CD4-positive, alpha-beta memory T cell (primary cell): ENCODE data around the gene TMEM26. TPM values are rescaled to one million over a fixed set of nuclear protein-coding genes. Genes with fewer than 3 reads are reported as not detected.

ENCODE experiments used
- CTCF ChIA-PET: fragments of 350-600 bp; sonication (Branson Sonifier 250); formaldehyde crosslinking; loops from one replicate; lab custom pipeline; 2021; ENCODE audit warnings: inconsistent platforms; ENCODE audit not compliant: partially characterized antibody; lab: Charles Lee
- POLR2A ChIA-PET: fragments of 350-600 bp; sonication (Branson Sonifier 250); formaldehyde crosslinking; loops from one replicate; lab custom pipeline; 2021; ENCODE audit not compliant: partially characterized antibody; lab: Charles Lee
- DNase-seq, 5 donors: peaks; one replicate each; pipeline versions ENCODE4 v3.0.0 to v3.0.0-alpha.2; 2020 to 2022; ENCODE audit warnings: mixed read lengths in 1 of 5
- H3K27ac ChIP-seq: one replicate; pipeline ENCODE4 v1.7.0; 2013; ENCODE audit warnings: low read depth, low read length
- H3K27me3 ChIP-seq: 2 replicates; pipeline ENCODE4 v1.7.0; 2013; ENCODE audit warnings: mild to moderate bottlenecking, low read length, moderate library complexity; ENCODE audit not compliant: insufficient read depth
- H3K36me3 ChIP-seq: 2 replicates; pipeline ENCODE4 v1.7.0; 2013; ENCODE audit warnings: mild to moderate bottlenecking, low read length, moderate library complexity; ENCODE audit not compliant: insufficient read depth
- H3K4me1 ChIP-seq: 2 replicates; pipeline ENCODE4 v1.7.0; 2013; ENCODE audit warnings: mild to moderate bottlenecking, low read length, moderate library complexity; ENCODE audit not compliant: insufficient read depth
- H3K4me3 ChIP-seq, 2 donors: one replicate each; pipeline ENCODE4 v1.7.0; 2013; ENCODE audit warnings: low read length in 2 of 2, mild to moderate bottlenecking in 1 of 2
- H3K9me3 ChIP-seq, 2 donors: one replicate each; pipeline ENCODE4 v1.7.0; 2013; ENCODE audit warnings: low read length in 2 of 2, control low read depth in 1 of 2; ENCODE audit not compliant: control insufficient read depth in 1 of 2
- H3K27ac Mint-ChIP-seq, 7 donors: one replicate each; pipeline ENCODE4 v1.8.0; 2020 to 2021; ENCODE audit warnings: mixed read lengths in 7 of 7, mild to moderate bottlenecking in 6 of 7, inconsistent platforms in 3 of 7, moderate library complexity in 3 of 7
- H3K27me3 Mint-ChIP-seq, 2 donors: one replicate each; pipeline ENCODE4 v1.8.0; 2020 to 2021; ENCODE audit warnings: mixed read lengths in 2 of 2
- H3K36me3 Mint-ChIP-seq, 2 donors: one replicate each; pipeline ENCODE4 v1.8.0; 2020 to 2021; ENCODE audit warnings: mixed read lengths in 2 of 2, inconsistent platforms in 1 of 2, mild to moderate bottlenecking in 1 of 2
- H3K4me1 Mint-ChIP-seq, 4 donors: one replicate each; pipeline ENCODE4 v1.8.0; 2020 to 2021; ENCODE audit warnings: mixed read lengths in 4 of 4, mild to moderate bottlenecking in 1 of 4
- H3K4me3 Mint-ChIP-seq, 8 donors: one replicate each; pipeline ENCODE4 v1.8.0; 2020 to 2021; ENCODE audit warnings: mixed read lengths in 8 of 8, mild to moderate bottlenecking in 7 of 8, moderate library complexity in 6 of 8, inconsistent platforms in 3 of 8
- H3K9me3 Mint-ChIP-seq, 8 donors: one replicate each; pipeline ENCODE4 v1.8.0; 2020 to 2021; ENCODE audit warnings: mixed read lengths in 8 of 8, mild to moderate bottlenecking in 5 of 8, inconsistent platforms in 3 of 8, moderate library complexity in 1 of 8
- intact Hi-C: fragments of 100-400 bp; cut with micrococcal nuclease; formaldehyde crosslinking; loops from one replicate; pipeline ENCODE4 v1.15.1; 2023
- polyA plus RNA-seq, 2 donors: library from polyadenylated mRNA; unstranded; fragments of 300-500 nt; fragmentation: Illumina TruSeq; gene quantifications; one replicate each; pipeline ENCODE4 v1.2.3, GENCODE V29; 2021
- total RNA-seq, 2 experiments: library from RNA; stranded (reverse); gene quantifications; one replicate each; pipeline ENCODE4 v1.2.3, GENCODE V29; 2021

Gene TMEM26
- total and polyA plus RNA-seq, 4 experiments from 2014 or later = not detected

DNA sequence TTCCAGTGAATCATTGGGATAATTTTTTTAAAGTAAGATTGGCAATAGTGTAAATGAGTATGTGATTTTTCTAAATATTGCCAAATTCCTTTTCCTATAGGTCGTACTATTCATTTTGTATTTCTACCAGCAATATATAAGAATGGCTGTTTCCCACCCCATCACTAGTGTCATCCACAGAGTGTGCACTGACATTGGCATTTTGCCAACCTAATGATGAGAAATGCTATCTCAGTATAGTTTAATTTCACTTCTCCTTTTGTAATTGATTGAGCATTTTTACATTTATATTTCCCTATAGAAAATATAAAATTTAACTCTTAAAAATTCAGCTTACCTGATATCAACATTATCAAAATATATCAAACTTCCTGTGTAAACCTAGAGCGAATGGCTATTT lies 17.6 kb upstream of the TMEM26 start:
- H3K4me3 ChIP-seq = no peak overlapping the region
- intact Hi-C loops = no loop called here
- no peaks in the 10 kb centered on the region for H3K27me3 ChIP-seq
- H3K27ac Mint-ChIP-seq = no peak overlapping the region
- no peak overlapping the region for H3K4me3 Mint-ChIP-seq
- no peaks in the 10 kb centered on the region for H3K4me1 Mint-ChIP-seq
- no peaks in the 10 kb centered on the region for H3K9me3 ChIP-seq
- H3K27me3 Mint-ChIP-seq = peaks cover 3 to 4% of the 10 kb centered on the region in 2 donors
- H3K9me3 Mint-ChIP-seq = peaks cover 0 to 2% (median 0%) of the 10 kb centered on the region in 8 donors
- CTCF ChIA-PET = no interaction called here
- POLR2A ChIA-PET = no interaction called here
- no peak for DNase-seq
- no peaks in the 10 kb centered on the region for H3K4me1 ChIP-seq
- H3K27ac ChIP-seq = no peak overlapping the region
- H3K36me3 Mint-ChIP-seq = no peaks in the 10 kb centered on the region
- H3K36me3 ChIP-seq = no peaks in the 10 kb centered on the region

- CTCF ChIA-PET = no interaction called here
- H3K27me3 Mint-ChIP-seq = peaks cover 3 to 4% of the 10 kb centered on the region in 2 donors
These were observed 12.9 kb upstream of the TMEM26 start for GRCh38 chr10:61465901-61466632.

DNA sequence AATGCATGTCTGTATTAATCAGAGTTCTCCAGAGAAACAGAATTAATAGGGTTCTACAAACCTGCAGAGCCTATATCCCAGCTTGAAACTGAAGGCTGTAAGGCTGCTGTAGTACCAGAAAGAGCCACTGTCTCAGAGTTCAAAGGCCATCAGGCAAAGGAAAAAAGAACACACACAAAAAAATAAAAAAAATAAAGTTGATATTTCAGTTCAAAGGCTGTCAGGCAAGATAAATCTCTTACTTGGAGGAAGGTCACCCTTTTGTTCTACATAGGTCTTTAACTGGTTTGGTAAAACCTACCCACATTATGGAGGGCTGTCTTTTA lies 12.0 kb upstream of the TMEM26 start:
- DNase-seq = no peak
- Histone ChIP-seq H3K9me3 (no peaks in the 10 kb centered on the region), H3K4me3 (no peak overlapping the region), H3K27ac (no peak overlapping the region), H3K36me3 (no peaks in the 10 kb centered on the region), H3K4me1 (no peaks in the 10 kb centered on the region), H3K27me3 (no peaks in the 10 kb centered on the region)
- ChIA-PET POLR2A (no interaction called here), CTCF (no interaction called here)
- Mint-ChIP-seq H3K4me3 (no peak overlapping the region), H3K9me3 (peaks cover 0 to 8% (median 0%) of the 10 kb centered on the region in 8 donors), H3K27me3 (peaks cover 3 to 4% of the 10 kb centered on the region in 2 donors), H3K4me1 (no peaks in the 10 kb centered on the region), H3K36me3 (no peaks in the 10 kb centered on the region), H3K27ac (no peak overlapping the region)
- intact Hi-C loops = no loop called here

More at GRCh38 chr10:61465901-61466632, 12.9 kb upstream of the TMEM26 start:
- Mint-ChIP-seq H3K27ac (no peak overlapping the region), H3K36me3 (no peaks in the 10 kb centered on the region), H3K9me3 (peaks cover 0 to 8% (median 0%) of the 10 kb centered on the region in 8 donors), H3K4me3 (no peak overlapping the region), H3K4me1 (no peaks in the 10 kb centered on the region)
- no peak overlapping the region for H3K4me3 ChIP-seq
- H3K27ac ChIP-seq = no peak overlapping the region
- no peaks in the 10 kb centered on the region for H3K27me3 ChIP-seq
- H3K9me3 ChIP-seq = no peaks in the 10 kb centered on the region
- POLR2A ChIA-PET = no interaction called here
- H3K4me1 ChIP-seq = no peaks in the 10 kb centered on the region
- H3K36me3 ChIP-seq = no peaks in the 10 kb centered on the region
- no peak for DNase-seq
- intact Hi-C loops = no loop called here

DNA sequence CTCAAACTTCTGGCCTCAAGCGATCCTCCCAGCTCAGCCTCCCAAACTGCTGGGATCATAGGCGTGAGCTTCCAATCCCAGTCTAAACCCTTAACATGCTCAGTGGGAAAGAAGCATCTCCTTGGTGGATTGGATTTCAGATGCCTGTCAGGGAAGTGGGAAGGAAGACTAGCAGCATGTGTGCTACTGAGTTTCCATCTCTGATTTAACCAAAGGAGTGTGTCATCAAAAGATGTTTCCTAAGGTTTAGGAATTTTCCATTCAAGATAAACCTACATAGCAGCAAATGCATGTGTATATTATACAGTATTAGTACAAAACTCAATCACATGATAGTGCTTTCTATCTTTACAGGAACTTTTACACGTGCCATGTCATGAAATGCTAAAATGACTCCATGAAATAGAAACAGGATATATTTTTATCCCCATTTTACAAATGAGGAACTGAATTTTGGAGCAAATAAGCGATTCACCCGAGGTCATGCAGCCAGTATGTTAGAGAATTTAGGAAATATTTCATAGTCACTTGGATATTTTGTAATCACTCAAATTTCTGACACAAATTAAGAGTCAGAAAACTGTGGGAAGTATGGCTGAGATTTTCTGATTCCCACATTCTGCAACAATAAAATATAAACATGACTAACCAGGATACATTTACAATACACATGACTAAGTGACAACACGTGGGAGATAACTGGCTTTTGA lies 11.4 kb upstream of the TMEM26 start:
- intact Hi-C loops = no loop called here
- Mint-ChIP-seq H3K27me3 (peaks cover 3 to 4% of the 10 kb centered on the region in 2 donors), H3K9me3 (peaks cover 0 to 8% (median 0%) of the 10 kb centered on the region in 8 donors), H3K36me3 (no peaks in the 10 kb centered on the region), H3K4me3 (no peak overlapping the region), H3K27ac (no peak overlapping the region), H3K4me1 (no peaks in the 10 kb centered on the region)
- no peaks in the 10 kb centered on the region for H3K9me3 ChIP-seq
- H3K4me1 ChIP-seq = no peaks in the 10 kb centered on the region
- no peak overlapping the region for H3K27ac ChIP-seq
- H3K4me3 ChIP-seq = no peak overlapping the region
- CTCF ChIA-PET = no interaction called here
- no peaks in the 10 kb centered on the region for H3K27me3 ChIP-seq
- POLR2A ChIA-PET = no interaction called here
- H3K36me3 ChIP-seq = no peaks in the 10 kb centered on the region
- no peak for DNase-seq

DNA sequence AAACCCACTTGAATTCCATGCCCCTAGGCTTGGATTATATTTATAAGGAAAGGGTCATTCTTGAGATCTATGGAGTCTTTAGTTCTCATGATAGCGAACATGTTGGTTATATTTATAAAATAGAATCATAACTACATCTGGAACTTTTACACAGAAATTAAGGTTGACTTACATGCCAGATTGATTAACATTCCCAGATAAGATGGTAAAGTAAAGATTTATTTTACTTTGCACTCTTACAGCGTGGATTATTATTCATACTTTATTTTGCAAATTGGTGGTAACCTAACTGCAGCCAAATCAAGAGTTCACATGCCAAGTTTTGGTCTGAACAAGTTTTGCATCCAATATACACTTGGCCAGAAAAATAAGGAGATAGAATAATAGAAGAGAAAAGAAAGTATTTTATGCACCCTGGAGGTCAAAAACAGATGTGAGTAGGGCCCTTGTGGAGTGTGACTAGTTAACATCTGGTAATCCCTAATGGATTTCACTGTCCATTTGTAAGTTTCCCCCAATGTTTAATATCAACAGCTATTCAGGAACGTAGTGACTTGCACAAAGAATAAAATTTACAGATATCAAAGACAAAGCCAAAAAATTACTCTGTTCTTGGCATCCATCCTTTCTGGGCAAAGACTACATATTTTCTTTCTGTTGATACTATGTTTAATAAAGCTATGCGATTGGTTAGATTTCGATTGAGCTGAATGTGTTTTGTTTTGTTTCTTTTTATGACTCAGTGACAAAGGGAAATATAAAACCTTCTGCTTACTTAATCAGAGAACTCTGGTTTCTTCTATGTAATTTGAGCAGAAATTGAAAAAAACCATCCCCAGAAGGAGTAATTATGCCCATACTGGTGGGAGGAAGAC lies 10.1 kb upstream of the TMEM26 start:
- peaks cover 0 to 2% of the 10 kb centered on the region in 2 donors for H3K27me3 Mint-ChIP-seq
- intact Hi-C loops = no loop called here

GRCh38 chr10:61460835-61461234 lies 7.7 kb upstream of the TMEM26 start:
- H3K27me3 ChIP-seq = no peaks in the 10 kb centered on the region
- POLR2A ChIA-PET = no interaction called here
- H3K27ac ChIP-seq = no peak overlapping the region
- H3K9me3 ChIP-seq = no peaks in the 10 kb centered on the region
- H3K4me3 ChIP-seq = no peak overlapping the region
- CTCF ChIA-PET = no interaction called here
- no peaks in the 10 kb centered on the region for H3K4me1 ChIP-seq
- intact Hi-C loops = no loop called here
- no peak overlapping the region for H3K27ac Mint-ChIP-seq
- no peaks in the 10 kb centered on the region for H3K4me1 Mint-ChIP-seq
- peaks cover 4 to 6% of the 10 kb centered on the region in 2 donors for H3K27me3 Mint-ChIP-seq
- peaks cover 0 to 8% (median 0%) of the 10 kb centered on the region in 8 donors for H3K9me3 Mint-ChIP-seq
- H3K4me3 Mint-ChIP-seq = no peak overlapping the region
- DNase-seq = no peak
- H3K36me3 ChIP-seq = no peaks in the 10 kb centered on the region
- H3K36me3 Mint-ChIP-seq = no peaks in the 10 kb centered on the region

More for the DNA sequence above, 10.1 kb upstream of the TMEM26 start:
- Mint-ChIP-seq H3K4me1 (no peaks in the 10 kb centered on the region), H3K27ac (no peak overlapping the region), H3K36me3 (no peaks in the 10 kb centered on the region), H3K4me3 (no peak overlapping the region), H3K9me3 (peaks cover 0 to 8% (median 0%) of the 10 kb centered on the region in 8 donors)
- H3K27ac ChIP-seq = no peak overlapping the region
- POLR2A ChIA-PET = no interaction called here
- DNase-seq = no peak
- no peaks in the 10 kb centered on the region for H3K36me3 ChIP-seq
- H3K27me3 ChIP-seq = no peaks in the 10 kb centered on the region
- H3K9me3 ChIP-seq = no peaks in the 10 kb centered on the region
- no peak overlapping the region for H3K4me3 ChIP-seq
- no peaks in the 10 kb centered on the region for H3K4me1 ChIP-seq
- CTCF ChIA-PET = no interaction called here

DNA sequence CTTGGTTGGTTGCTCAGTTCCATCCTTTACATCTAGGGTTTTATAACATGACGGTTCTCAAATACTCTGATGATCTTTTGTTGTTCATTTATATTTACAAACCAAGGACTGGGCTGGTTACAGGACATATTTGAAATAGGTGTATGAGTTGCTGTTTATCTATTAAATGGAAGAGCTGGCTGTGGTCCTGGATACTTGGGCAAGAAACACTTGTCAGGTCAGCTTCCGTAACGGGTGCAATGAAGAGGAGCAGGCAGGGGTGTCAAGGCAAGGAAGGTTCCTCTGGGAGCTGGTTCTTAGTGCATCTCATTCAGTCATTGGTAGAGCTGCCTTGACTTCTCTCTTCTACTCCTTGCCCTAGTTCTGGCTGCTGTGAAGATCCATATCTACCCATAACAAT lies 4.8 kb upstream of the TMEM26 start:
- H3K27ac ChIP-seq = no peak overlapping the region
- ChIA-PET CTCF (no interaction called here), POLR2A (no interaction called here)
- Mint-ChIP-seq H3K36me3 (no peaks in the 10 kb centered on the region), H3K27me3 (peaks cover 14 to 15% of the 10 kb centered on the region in 2 donors), H3K4me3 (no peak overlapping the region), H3K9me3 (peaks cover 0 to 8% (median 0%) of the 10 kb centered on the region in 8 donors), H3K27ac (peak overlapping the region in 1 of 7 donors; percentile 26), H3K4me1 (no peaks in the 10 kb centered on the region)
- no peaks in the 10 kb centered on the region for H3K9me3 ChIP-seq
- no peak for DNase-seq
- H3K4me1 ChIP-seq = no peaks in the 10 kb centered on the region
- intact Hi-C loops = no loop called here
- no peaks in the 10 kb centered on the region for H3K36me3 ChIP-seq
- H3K27me3 ChIP-seq = peaks cover 4% of the 10 kb centered on the region
- H3K4me3 ChIP-seq = no peak overlapping the region
